DOHH2 (cell line): ENCODE measurements around the gene PRR20D.
"Not testable (repeated sequence)": the region's sequence is repeated elsewhere in the genome, so short reads cannot be mapped to it uniquely, and the experiment has no call there.

Experiments used
- EZH2phosphoT487 ChIP-seq: fragments of 200-600 bp; sonication (generic); IDR thresholded peaks from 2 replicates; pipeline ENCODE4 v1.6.1; 2017; ENCODE audit warnings: borderline replicate concordance, mild to moderate bottlenecking, antibody characterized with exemption, low read length, moderate library complexity, mixed read lengths
- TF ChIP-seq, protein P1 (sequence below): fragments of 200-600 bp; sonication (generic); IDR thresholded peaks from one replicate; pipeline ENCODE4 v1.5.1; 2014; ENCODE audit warnings: antibody characterized with exemption, mild to moderate bottlenecking, low read depth, low read length; ENCODE audit not compliant: poor library complexity, severe bottlenecking

DNA sequence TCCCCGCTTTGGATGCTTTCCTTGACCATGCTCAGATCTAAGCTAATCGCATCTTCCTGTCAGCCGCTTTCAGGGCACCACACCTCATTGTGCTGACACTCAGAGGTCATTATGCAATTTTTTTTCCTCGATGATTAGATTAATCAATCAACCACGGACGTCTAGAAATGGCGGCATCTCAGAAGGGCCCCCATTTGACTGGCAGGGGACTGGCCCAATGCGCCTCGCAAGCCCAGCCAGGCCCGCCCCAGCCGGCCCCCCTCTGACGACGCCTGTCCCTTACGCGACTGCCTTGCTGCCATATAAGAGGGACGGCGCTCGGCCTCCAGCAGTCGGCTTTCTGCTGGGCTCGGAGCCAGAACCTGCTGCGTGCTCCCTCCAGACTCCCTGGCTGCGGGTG, 13.2 kb upstream of the PRR20D start, which contains the start of gene PRR20B:
- TF ChIP-seq, protein P1, sequence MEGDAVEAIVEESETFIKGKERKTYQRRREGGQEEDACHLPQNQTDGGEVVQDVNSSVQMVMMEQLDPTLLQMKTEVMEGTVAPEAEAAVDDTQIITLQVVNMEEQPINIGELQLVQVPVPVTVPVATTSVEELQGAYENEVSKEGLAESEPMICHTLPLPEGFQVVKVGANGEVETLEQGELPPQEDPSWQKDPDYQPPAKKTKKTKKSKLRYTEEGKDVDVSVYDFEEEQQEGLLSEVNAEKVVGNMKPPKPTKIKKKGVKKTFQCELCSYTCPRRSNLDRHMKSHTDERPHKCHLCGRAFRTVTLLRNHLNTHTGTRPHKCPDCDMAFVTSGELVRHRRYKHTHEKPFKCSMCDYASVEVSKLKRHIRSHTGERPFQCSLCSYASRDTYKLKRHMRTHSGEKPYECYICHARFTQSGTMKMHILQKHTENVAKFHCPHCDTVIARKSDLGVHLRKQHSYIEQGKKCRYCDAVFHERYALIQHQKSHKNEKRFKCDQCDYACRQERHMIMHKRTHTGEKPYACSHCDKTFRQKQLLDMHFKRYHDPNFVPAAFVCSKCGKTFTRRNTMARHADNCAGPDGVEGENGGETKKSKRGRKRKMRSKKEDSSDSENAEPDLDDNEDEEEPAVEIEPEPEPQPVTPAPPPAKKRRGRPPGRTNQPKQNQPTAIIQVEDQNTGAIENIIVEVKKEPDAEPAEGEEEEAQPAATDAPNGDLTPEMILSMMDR: not testable (repeated sequence)
- TF ChIP-seq EZH2phosphoT487: not testable (repeated sequence)
